Left renal cortex interstitium (tissue), 4 donors: ENCODE data around the gene SUB1. TPM values are rescaled to one million over a fixed set of nuclear protein-coding genes. Genes with fewer than 3 reads are reported as not detected.
"Not testable (repeated sequence)": the region's sequence is repeated elsewhere in the genome, so short reads cannot be mapped to it uniquely, and the experiment has no call there.

Experiments used
- DNase-seq, 4 donors: peaks; one replicate each; pipeline ENCODE4 v3.0.0-alpha.2; 2013; ENCODE audit warnings: low read depth in 4 of 4, low spot score in 2 of 4, missing footprints in 1 of 4
- polyA plus RNA-seq, 4 donors: library from polyadenylated mRNA; unstranded; fragments of 120-200 nt; gene quantifications; one replicate each; pipeline ENCODE4 v1.2.1, GENCODE V29; 2013; ENCODE audit not compliant: insufficient read length in 4 of 4

Gene SUB1
- polyA plus RNA-seq, 4 donors, result 287 to 366 (median 336) TPM

GRCh38 chr5:32563614-32564013, 21.7 kb upstream of the SUB1 start:
- DNase-seq, result no peak

- no peak for DNase-seq
Measured at GRCh38 chr5:32565145-32565544, 20.2 kb upstream of the SUB1 start.

- no peak for DNase-seq
Measured at GRCh38 chr5:32566319-32567111, 18.8 kb upstream of the SUB1 start.

GRCh38 chr5:32571128-32571527, 14.2 kb upstream of the SUB1 start:
- DNase-seq, result no peak

GRCh38 chr5:32572778-32573480, 12.4 kb upstream of the SUB1 start:
- no peak for DNase-seq

- not testable (repeated sequence) for DNase-seq
Measured at GRCh38 chr5:32573481-32573854, 11.9 kb upstream of the SUB1 start.

GRCh38 chr5:32574540-32575175, 10.7 kb upstream of the SUB1 start:
- no peak for DNase-seq

GRCh38 chr5:32578363-32578762, 7.0 kb upstream of the SUB1 start:
- DNase-seq, result no peak

- no peak for DNase-seq
Measured at GRCh38 chr5:32578764-32579163, 6.6 kb upstream of the SUB1 start.

GRCh38 chr5:32581010-32581785, 4.2 kb upstream of the SUB1 start:
- no peak for DNase-seq

- no peak for DNase-seq
Measured at GRCh38 chr5:32583582-32584232, 1.6 kb upstream of the SUB1 start.

GRCh38 chr5:32584646-32585045, 711 bp upstream of the SUB1 start:
- DNase-seq, result no peak

GRCh38 chr5:32585122-32585445, 273 bp upstream of the SUB1 start:
- DNase-seq, result no peak

GRCh38 chr5:32586276-32586599, 881 bp downstream of the SUB1 start:
- DNase-seq, result peak in 1 of 4 donors; percentile 27

GRCh38 chr5:32587067-32587551, 1.8 kb downstream of the SUB1 start:
- DNase-seq, result no peak

- no peak for DNase-seq
Measured at GRCh38 chr5:32589416-32589815, 4.1 kb downstream of the SUB1 start.

GRCh38 chr5:32589942-32590869, 4.8 kb downstream of the SUB1 start:
- peak in 2 of 4 donors; percentile 50 to 57 for DNase-seq

- no peak for DNase-seq
Measured at GRCh38 chr5:32595118-32595517, 9.8 kb downstream of the SUB1 start.

- no peak for DNase-seq
Measured at GRCh38 chr5:32597041-32597629, 11.8 kb downstream of the SUB1 start.
